HepG2 (cell line): ENCODE measurements around the gene RCOR1. TPM values are rescaled to one million over a fixed set of nuclear protein-coding genes. Genes with fewer than 3 reads are reported as not detected.

ENCODE experiments used
- ATAC-seq: fragments of 200-7000 bp; cut with Tn5 transposase; 3 replicates; pipeline ENCODE4 v1.9.1; 2020; ENCODE audit warnings: mild to moderate bottlenecking, moderate library complexity
- BruUV-seq: library from RNA; stranded (reverse); fragments of 400-500 nt; replicated peaks from 2 replicates; lab custom pipeline; 2021; lab: Mats Ljungman, UMichigan
- CTCF ChIA-PET: fragments of 300-600 bp; formaldehyde crosslinking; extraction: SDS; loops from one replicate; lab custom pipeline; 2021; ENCODE audit warnings: low total read pairs, inconsistent platforms, low intra/inter-chr PET ratio; lab: Yijun Ruan, JAX
- POLR2A ChIA-PET: fragments of 350-600 bp; sonication (Branson Sonifier 250); formaldehyde crosslinking; loops from one replicate; lab custom pipeline; 2020; ENCODE audit warnings: antibody characterized with exemption, inconsistent platforms; lab: Yijun Ruan, JAX
- DNase-seq: peaks from one replicate; pipeline ENCODE4 v3.0.0-alpha.2; 2015; ENCODE audit warnings: low spot score
- FAIRE-seq: peaks from 3 replicates; lab custom pipeline; 2011; peaks lifted over from hg19 to GRCh38; lab: Jason Lieb, UNC
- H2AFZ ChIP-seq: one replicate; pipeline ENCODE4 v1.6.1; 2011; ENCODE audit warnings: low read length, inconsistent platforms
- H3K27ac ChIP-seq: fragments of 300-600 bp; 3 replicates; pipeline ENCODE4 v1.8.0; 2011; ENCODE audit warnings: mixed run types, mild to moderate bottlenecking, mixed read lengths, low read length, inconsistent platforms; ENCODE audit not compliant: insufficient read depth; ENCODE audit errors: extremely low read length
- H3K27me3 ChIP-seq, 2 experiments: fragments of 200-600 bp in 1 of 2; 2 replicates in 1 of 2; 3 replicates in 1 of 2; pipeline versions ENCODE4 v1.6.0 to v1.8.0; 2011; ENCODE audit warnings: low read length in 2 of 2, mild to moderate bottlenecking in 2 of 2, moderate library complexity in 2 of 2, inconsistent platforms in 1 of 2; ENCODE audit not compliant: insufficient read depth in 2 of 2, control insufficient read depth in 1 of 2
- H3K36me3 ChIP-seq, 2 experiments: fragments of 200-600 bp in 1 of 2; replicated peaks in 1 of 2; 2 replicates in 1 of 2; 3 replicates in 1 of 2; pipeline versions ENCODE4 v1.5.1 to v1.8.0; 2011; ENCODE audit warnings: low read length in 2 of 2, inconsistent platforms in 1 of 2; ENCODE audit not compliant: insufficient read depth in 2 of 2, control insufficient read depth in 1 of 2
- H3K4me1 ChIP-seq: 2 replicates; pipeline ENCODE4 v1.5.1; 2012; ENCODE audit warnings: low read length, inconsistent platforms; ENCODE audit not compliant: insufficient read depth
- H3K4me2 ChIP-seq: 2 replicates; pipeline ENCODE4 v1.6.0; 2011; ENCODE audit warnings: low read depth, low read length, inconsistent platforms
- H3K4me3 ChIP-seq, 3 experiments: fragments of 200-600 bp in 1 of 3; sonication (generic), shearing (Covaris generic) in 1 of 3; replicated peaks in 1 of 3; 2 replicates each; pipeline ENCODE4 v1.5.1; 2011 to 2016; ENCODE audit warnings: low read length in 3 of 3, inconsistent platforms in 2 of 3, low read depth in 2 of 3, mild to moderate bottlenecking in 2 of 3, control low read depth in 1 of 3, mixed read lengths in 1 of 3; ENCODE audit not compliant: insufficient read depth in 1 of 3
- H3K79me2 ChIP-seq: one replicate; pipeline ENCODE4 v1.6.1; 2011; ENCODE audit warnings: low read length, inconsistent platforms; ENCODE audit not compliant: insufficient read depth
- H3K9ac ChIP-seq: 2 replicates; pipeline ENCODE4 v1.6.0; 2011; ENCODE audit warnings: mild to moderate bottlenecking, low read depth, low read length, inconsistent platforms; ENCODE audit not compliant: insufficient read depth
- H3K9me3 ChIP-seq: 2 replicates; pipeline ENCODE4 v1.5.1; 2012; ENCODE audit warnings: mild to moderate bottlenecking, low read length
- H4K20me1 ChIP-seq: 2 replicates; pipeline ENCODE4 v1.6.0; 2011; ENCODE audit warnings: inconsistent platforms, mild to moderate bottlenecking, low read length, moderate library complexity; ENCODE audit not compliant: insufficient read depth
- AHR ChIP-seq: IDR thresholded peaks from 2 replicates; pipeline ENCODE4 v1.6.1; 2018; ENCODE audit warnings: missing genetic modification reagents, missing compliant biosample characterization
- FOXC1 ChIP-seq: sonication (generic); formaldehyde crosslinking; IDR thresholded peaks from 2 replicates; pipeline ENCODE4 v1.8.0; 2022; ENCODE audit warnings: mild to moderate bottlenecking, missing genetic modification reagents, borderline replicate concordance
- GPN1 ChIP-seq: sonication (generic); formaldehyde crosslinking; IDR thresholded peaks from 2 replicates; pipeline ENCODE4 v1.5.1; 2020; ENCODE audit warnings: missing genetic modification reagents, borderline replicate concordance
- GZF1 ChIP-seq: sonication (generic); formaldehyde crosslinking; IDR thresholded peaks from 2 replicates; pipeline ENCODE4 v1.5.1; 2020; ENCODE audit warnings: mild to moderate bottlenecking, missing genetic modification reagents
- HES4 ChIP-seq: sonication (generic); formaldehyde crosslinking; IDR thresholded peaks from 2 replicates; pipeline ENCODE4 v1.9.0; 2021; ENCODE audit warnings: mild to moderate bottlenecking, missing genetic modification reagents, borderline replicate concordance
- JUNB ChIP-seq: sonication (generic); formaldehyde crosslinking; IDR thresholded peaks from 2 replicates; pipeline ENCODE4 v1.8.0; 2022; ENCODE audit warnings: missing genetic modification reagents, mild to moderate bottlenecking, borderline replicate concordance
- PAX8 ChIP-seq: sonication (generic); formaldehyde crosslinking; IDR thresholded peaks from 2 replicates; pipeline ENCODE4 v1.8.0; 2022; ENCODE audit warnings: mild to moderate bottlenecking, missing genetic modification reagents, borderline replicate concordance
- RFXAP ChIP-seq: sonication (generic); formaldehyde crosslinking; IDR thresholded peaks from 2 replicates; pipeline ENCODE4 v1.4.0; 2020; ENCODE audit warnings: missing genetic modification reagents, borderline replicate concordance
- SRSF1 ChIP-seq: fragments of 200-400 bp; formaldehyde crosslinking; optimal IDR thresholded peaks from 2 replicates; pipeline ENCODE3; 2017; ENCODE audit warnings: mild to moderate bottlenecking, low read depth, low read length, moderate library complexity
- XBP1 ChIP-seq: sonication (generic); formaldehyde crosslinking; IDR thresholded peaks from 2 replicates; pipeline ENCODE4 v1.5.0; 2020; ENCODE audit warnings: missing genetic modification reagents
- ZFP82 ChIP-seq: sonication (generic); formaldehyde crosslinking; IDR thresholded peaks from 2 replicates; pipeline ENCODE4 v1.5.1; 2020; ENCODE audit warnings: mild to moderate bottlenecking, missing genetic modification reagents, borderline replicate concordance
- ZNF292 ChIP-seq: sonication (generic); formaldehyde crosslinking; IDR thresholded peaks from 2 replicates; pipeline ENCODE4 v1.8.1; 2022; ENCODE audit warnings: mild to moderate bottlenecking, low read depth, missing genetic modification reagents, borderline replicate concordance
- ZNF460 ChIP-seq: sonication (generic); formaldehyde crosslinking; IDR thresholded peaks from 2 replicates; pipeline ENCODE4 v1.5.1; 2020; ENCODE audit warnings: missing genetic modification reagents, mild to moderate bottlenecking, borderline replicate concordance
- ZNF615 ChIP-seq: sonication (generic); formaldehyde crosslinking; IDR thresholded peaks from 2 replicates; pipeline ENCODE4 v1.5.0; 2020; ENCODE audit warnings: mild to moderate bottlenecking, missing genetic modification reagents, borderline replicate concordance
- ZNF660 ChIP-seq: sonication (generic); formaldehyde crosslinking; IDR thresholded peaks from 2 replicates; pipeline ENCODE4 v1.5.1; 2020; ENCODE audit warnings: mild to moderate bottlenecking, low read depth, missing genetic modification reagents, borderline replicate concordance
- WGBS: methylation state at CpG from one replicate; pipeline ENCODE4 v1.1.6; 2017; ENCODE audit warnings: low lambda C conversion rate; 5-methylcytosine and 5-hydroxymethylcytosine counted together
- in situ Hi-C: cut with HindIII; loops from 2 replicates; pipeline ENCODE4 v1.10.0; 2017; ENCODE audit warnings: low pct_unique_long_range_greater_than_20kb; ENCODE audit not compliant: extremely low pct_ligation_motif_present
- intact Hi-C: fragments of 100-400 bp; cut with micrococcal nuclease; formaldehyde crosslinking; loops from one replicate; pipeline ENCODE4 v1.10.0; 2022; ENCODE audit not compliant: unreplicated experiment
- polyA plus RNA-seq, 8 experiments: library from polyadenylated mRNA; depleted of rRNA in 3 of 8; stranded (reverse) in 7 of 8; unstranded in 1 of 8; fragments of >200 nt; fragmentation: Illumina TruSeq in 4 of 8; extraction: Trizol in 4 of 8; gene quantifications; 2 replicates each; pipeline versions ENCODE4 v1.2.1 to v1.2.3, GENCODE V29; 2011 to 2016; ENCODE audit warnings: low read depth in 4 of 8, missing spikeins in 1 of 8, mixed read lengths in 1 of 8; ENCODE audit not compliant: insufficient read depth in 1 of 8
- total RNA-seq, 5 experiments: library from RNA; depleted of rRNA; stranded (reverse); fragments of >200 nt; fragmentation: Illumina TruSeq; extraction: Trizol; gene quantifications; 2 replicates each; pipeline ENCODE4 v1.2.3, GENCODE V29; 2016; ENCODE audit warnings: low read depth in 1 of 5
- TF ChIP-seq, protein P1 (sequence below): sonication (generic); formaldehyde crosslinking; IDR thresholded peaks from 2 replicates; pipeline ENCODE4 v1.4.0; 2020; ENCODE audit warnings: missing genetic modification reagents, low read depth, mild to moderate bottlenecking, borderline replicate concordance
- TF ChIP-seq, protein P2 (sequence below): sonication (generic); formaldehyde crosslinking; IDR thresholded peaks from 2 replicates; pipeline ENCODE4 v1.4.0; 2020; ENCODE audit warnings: mild to moderate bottlenecking, missing genetic modification reagents
- TF ChIP-seq, protein P3 (sequence below): sonication (generic); formaldehyde crosslinking; IDR thresholded peaks from 2 replicates; pipeline ENCODE4 v1.4.0; 2020; ENCODE audit warnings: missing genetic modification reagents

Gene RCOR1
- total and polyA plus RNA-seq, 2 of the 13 experiments (the other 11 are each of a cell fraction or from before 2014, with no cell fraction given): 10.2 to 11.1 TPM

DNA sequence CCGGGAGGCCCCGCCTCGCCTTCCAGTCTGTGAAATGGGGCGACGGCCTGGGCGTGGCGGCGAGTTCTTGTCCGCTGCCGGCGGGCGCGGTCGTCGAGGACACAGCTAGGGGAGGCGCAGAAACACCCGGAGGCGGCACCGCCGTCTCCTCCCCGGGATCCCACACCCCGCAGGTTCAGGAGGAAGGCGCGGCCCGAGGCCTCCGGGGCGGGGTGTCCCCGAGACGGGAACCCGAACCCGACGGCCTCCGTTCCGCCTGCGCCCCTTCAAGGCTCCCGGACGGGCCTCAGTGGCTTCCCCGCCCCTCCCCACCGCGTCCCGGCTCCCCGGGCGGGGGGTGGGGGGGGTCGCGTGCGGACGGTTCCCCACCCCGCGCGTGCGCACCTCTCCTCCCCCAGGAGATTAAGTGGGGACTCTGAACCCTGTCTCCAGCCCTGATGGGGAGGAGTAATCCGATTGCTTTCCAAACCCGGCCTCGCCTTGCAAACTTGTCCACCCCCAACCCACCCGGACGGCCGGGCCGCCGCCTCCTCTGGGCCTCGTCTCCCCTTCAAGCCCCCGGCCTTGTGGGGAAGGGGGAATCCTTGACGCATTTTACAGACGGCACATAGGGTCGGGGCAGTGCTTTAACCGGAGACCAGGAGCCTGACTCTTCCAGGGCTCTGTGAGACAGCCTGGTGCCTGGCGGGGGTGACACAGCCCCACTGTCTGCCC is 47.5 kb upstream of the RCOR1 start:
- ChIA-PET POLR2A (interaction anchor here (0.6 to 1.9 kb wide), 10 partner anchors 9 to 139 kb away, joined by 3 to 12 read pairs (median 4); no protein-coding TSS in a partner anchor), CTCF (no interaction called here)
- Histone ChIP-seq H2AFZ (no peak overlapping the region), H3K79me2 (peaks cover 17% of the 10 kb centered on the region), H4K20me1 (no peaks in the 10 kb centered on the region), H3K9ac (peak overlapping the region; percentile 89), H3K9me3 (no peaks in the 10 kb centered on the region), H3K4me2 (peak overlapping the region; percentile 87), H3K27me3 (no peaks in the 10 kb centered on the region; a peak in 1 of 5 replicates), H3K36me3 (no peaks in the 10 kb centered on the region), H3K4me1 (peaks cover 67% of the 10 kb centered on the region), H3K27ac (peak overlapping the region; percentile 93), H3K4me3 (peak overlapping the region; percentile 67 to 92 (median 82))
- in situ Hi-C loops (loop anchor here (5.0 kb wide), 1 partner anchor 47 kb away; the partner anchor contains the start of gene RCOR1), intact Hi-C loops (loop anchor here (2.0 kb wide), 1 partner anchor 48 kb away; the partner anchor contains the start of gene RCOR1)
- ATAC-seq (peak; percentile 60), DNase-seq (peak; percentile 82), FAIRE-seq (peak; percentile 77)
- 0% methylated on average over 8 of the region's 66 CpGs for WGBS
- no TSS peak for BruUV-seq
- TF ChIP-seq RFXAP: no peak
- TF ChIP-seq ZNF615 (CRISPR knock-in tag): no peak
- TF ChIP-seq JUNB (CRISPR knock-in tag): no peak
- TF ChIP-seq GZF1 (CRISPR knock-in tag): peak; percentile 16; the same call in 1 of the 2 replicates
- TF ChIP-seq ZNF660 (CRISPR knock-in tag): no peak
- 0 out of 2 replicates have a peak, but pooled peaks have one; percentile 50 for TF ChIP-seq PAX8 (CRISPR knock-in tag)
- TF ChIP-seq, protein P1, sequence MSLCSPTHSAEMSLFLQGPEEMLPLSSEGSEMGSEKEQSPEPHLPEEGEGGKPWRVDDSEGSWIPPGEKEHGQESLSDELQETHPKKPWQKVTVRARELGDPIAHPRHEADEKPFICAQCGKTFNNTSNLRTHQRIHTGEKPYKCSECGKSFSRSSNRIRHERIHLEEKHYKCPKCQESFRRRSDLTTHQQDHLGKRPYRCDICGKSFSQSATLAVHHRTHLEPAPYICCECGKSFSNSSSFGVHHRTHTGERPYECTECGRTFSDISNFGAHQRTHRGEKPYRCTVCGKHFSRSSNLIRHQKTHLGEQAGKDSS (CRISPR knock-in tag): peak; percentile 32; the same call in 1 of the 2 replicates
- 0 out of 2 replicates have a peak, but pooled peaks have one; percentile 26 for TF ChIP-seq XBP1
- no peak for TF ChIP-seq ZNF292 (CRISPR knock-in tag)
- TF ChIP-seq ZNF460 (CRISPR knock-in tag): 0 out of 2 replicates have a peak, but pooled peaks have one; percentile 19
- TF ChIP-seq ZFP82 (CRISPR knock-in tag): 0 out of 2 replicates have a peak, but pooled peaks have one; percentile 42
- no peak for TF ChIP-seq FOXC1
- TF ChIP-seq, protein P2, sequence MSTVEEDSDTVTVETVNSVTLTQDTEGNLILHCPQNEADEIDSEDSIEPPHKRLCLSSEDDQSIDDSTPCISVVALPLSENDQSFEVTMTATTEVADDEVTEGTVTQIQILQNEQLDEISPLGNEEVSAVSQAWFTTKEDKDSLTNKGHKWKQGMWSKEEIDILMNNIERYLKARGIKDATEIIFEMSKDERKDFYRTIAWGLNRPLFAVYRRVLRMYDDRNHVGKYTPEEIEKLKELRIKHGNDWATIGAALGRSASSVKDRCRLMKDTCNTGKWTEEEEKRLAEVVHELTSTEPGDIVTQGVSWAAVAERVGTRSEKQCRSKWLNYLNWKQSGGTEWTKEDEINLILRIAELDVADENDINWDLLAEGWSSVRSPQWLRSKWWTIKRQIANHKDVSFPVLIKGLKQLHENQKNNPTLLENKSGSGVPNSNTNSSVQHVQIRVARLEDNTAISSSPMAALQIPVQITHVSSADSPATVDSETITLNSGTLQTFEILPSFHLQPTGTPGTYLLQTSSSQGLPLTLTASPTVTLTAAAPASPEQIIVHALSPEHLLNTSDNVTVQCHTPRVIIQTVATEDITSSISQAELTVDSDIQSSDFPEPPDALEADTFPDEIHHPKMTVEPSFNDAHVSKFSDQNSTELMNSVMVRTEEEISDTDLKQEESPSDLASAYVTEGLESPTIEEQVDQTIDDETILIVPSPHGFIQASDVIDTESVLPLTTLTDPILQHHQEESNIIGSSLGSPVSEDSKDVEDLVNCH: 0 out of 2 replicates have a peak, but pooled peaks have one; percentile 32
- TF ChIP-seq AHR (CRISPR knock-in tag): no peak
- TF ChIP-seq GPN1 (CRISPR knock-in tag): no peak
- TF ChIP-seq SRSF1: no peak
- no peak for TF ChIP-seq HES4 (CRISPR knock-in tag)
- TF ChIP-seq, protein P3, sequence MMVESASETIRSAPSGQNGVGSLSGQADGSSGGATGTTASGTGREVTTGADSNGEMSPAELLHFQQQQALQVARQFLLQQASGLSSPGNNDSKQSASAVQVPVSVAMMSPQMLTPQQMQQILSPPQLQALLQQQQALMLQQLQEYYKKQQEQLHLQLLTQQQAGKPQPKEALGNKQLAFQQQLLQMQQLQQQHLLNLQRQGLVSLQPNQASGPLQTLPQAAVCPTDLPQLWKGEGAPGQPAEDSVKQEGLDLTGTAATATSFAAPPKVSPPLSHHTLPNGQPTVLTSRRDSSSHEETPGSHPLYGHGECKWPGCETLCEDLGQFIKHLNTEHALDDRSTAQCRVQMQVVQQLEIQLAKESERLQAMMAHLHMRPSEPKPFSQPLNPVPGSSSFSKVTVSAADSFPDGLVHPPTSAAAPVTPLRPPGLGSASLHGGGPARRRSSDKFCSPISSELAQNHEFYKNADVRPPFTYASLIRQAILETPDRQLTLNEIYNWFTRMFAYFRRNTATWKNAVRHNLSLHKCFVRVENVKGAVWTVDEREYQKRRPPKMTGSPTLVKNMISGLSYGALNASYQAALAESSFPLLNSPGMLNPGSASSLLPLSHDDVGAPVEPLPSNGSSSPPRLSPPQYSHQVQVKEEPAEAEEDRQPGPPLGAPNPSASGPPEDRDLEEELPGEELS (CRISPR knock-in tag): peak; percentile 63
